Effector memory CD4-positive, alpha-beta T cell (primary cell): ENCODE results near the gene NELFCD.

Experiments used
- DNase-seq, 3 donors: peaks; one replicate each; pipeline ENCODE4 v3.0.0-alpha.2; 2020
- H3K27ac ChIP-seq: 2 replicates; pipeline ENCODE4 v1.7.0; 2013; ENCODE audit warnings: mild to moderate bottlenecking, low read length, moderate library complexity; ENCODE audit not compliant: insufficient read depth, poor library complexity, severe bottlenecking
- H3K27me3 ChIP-seq: replicated peaks from 2 replicates; pipeline ENCODE4 v1.7.0; 2013; ENCODE audit warnings: mild to moderate bottlenecking, low read length; ENCODE audit not compliant: insufficient read depth, control insufficient read depth, poor library complexity, severe bottlenecking
- H3K36me3 ChIP-seq: 2 replicates; pipeline ENCODE4 v1.7.0; 2013; ENCODE audit warnings: mild to moderate bottlenecking, low read length, moderate library complexity; ENCODE audit not compliant: control insufficient read depth, insufficient read depth
- H3K4me1 ChIP-seq: 2 replicates; pipeline ENCODE4 v1.7.0; 2013; ENCODE audit warnings: low read length, mild to moderate bottlenecking; ENCODE audit not compliant: control insufficient read depth, insufficient read depth, poor library complexity, severe bottlenecking
- H3K4me3 ChIP-seq: 2 replicates; pipeline ENCODE4 v1.7.0; 2013; ENCODE audit warnings: low read length, low read depth, mild to moderate bottlenecking; ENCODE audit not compliant: insufficient read depth, poor library complexity, severe bottlenecking
- H3K9me3 ChIP-seq: 2 replicates; pipeline ENCODE4 v1.7.0; 2013; ENCODE audit warnings: mild to moderate bottlenecking, low read length, moderate library complexity; ENCODE audit not compliant: control insufficient read depth

Gene NELFCD

DNA sequence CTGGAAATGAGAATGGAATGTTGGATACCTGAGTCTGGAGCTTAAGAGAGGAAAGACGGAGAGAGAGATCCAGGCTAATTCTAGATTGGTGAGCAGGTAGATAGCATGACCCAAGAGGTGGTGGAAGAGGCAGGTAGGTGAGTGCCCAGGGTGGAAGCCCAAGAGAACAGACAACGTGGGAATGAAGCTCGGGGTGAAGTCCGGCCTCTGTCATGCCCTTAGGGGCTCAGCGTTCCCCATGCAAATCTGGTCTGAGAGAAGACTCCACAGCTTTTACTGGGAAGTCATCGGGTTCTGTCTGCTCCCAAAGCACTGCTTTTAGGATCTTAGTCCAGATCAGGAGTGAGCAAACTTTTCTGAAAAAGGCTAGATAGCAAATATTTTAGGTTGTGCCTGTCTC, 3.6 kb downstream of the NELFCD start:
- peaks cover 41% of the 10 kb centered on the region for H3K36me3 ChIP-seq
- no peaks in the 10 kb centered on the region for H3K9me3 ChIP-seq
- no peak overlapping the region for H3K27ac ChIP-seq
- no peaks in the 10 kb centered on the region for H3K27me3 ChIP-seq
- DNase-seq: no peak
- peaks cover 20% of the 10 kb centered on the region for H3K4me1 ChIP-seq
- H3K4me3 ChIP-seq: no peak overlapping the region

DNA sequence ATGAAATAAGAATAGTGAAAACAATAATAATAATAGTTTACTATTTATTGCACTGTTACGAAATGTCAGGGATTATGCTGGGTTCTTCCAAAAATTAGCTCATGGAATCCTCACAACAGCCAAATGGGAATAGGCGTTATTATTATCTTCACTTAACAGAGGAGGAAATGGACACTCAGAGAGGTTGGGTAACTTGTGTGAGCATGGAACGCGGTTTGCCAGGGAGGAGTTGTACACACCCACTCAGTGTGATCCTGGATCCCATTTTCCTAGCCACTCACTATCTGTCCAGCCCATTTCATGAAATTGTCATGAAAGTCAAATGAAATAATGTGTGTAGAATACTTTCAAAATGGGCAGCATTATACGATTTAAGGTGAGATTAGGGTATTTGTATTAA, 4.6 kb downstream of the NELFCD start:
- Histone ChIP-seq H3K4me1 (peaks cover 17% of the 10 kb centered on the region), H3K36me3 (peaks cover 51% of the 10 kb centered on the region), H3K9me3 (no peaks in the 10 kb centered on the region), H3K27ac (no peak overlapping the region), H3K27me3 (no peaks in the 10 kb centered on the region), H3K4me3 (no peak overlapping the region)
- no peak for DNase-seq

GRCh38 chr20:58986286-58986967, 5.4 kb downstream of the NELFCD start:
- no peak for DNase-seq

GRCh38 chr20:58986968-58987517, 6.0 kb downstream of the NELFCD start:
- H3K4me3 ChIP-seq: no peak overlapping the region
- H3K27ac ChIP-seq: no peak overlapping the region
- H3K36me3 ChIP-seq: peaks cover 64% of the 10 kb centered on the region
- DNase-seq: no peak
- H3K9me3 ChIP-seq: no peaks in the 10 kb centered on the region
- peaks cover 14% of the 10 kb centered on the region for H3K4me1 ChIP-seq
- no peaks in the 10 kb centered on the region for H3K27me3 ChIP-seq

More at GRCh38 chr20:58986286-58986967, 5.4 kb downstream of the NELFCD start:
- Histone ChIP-seq H3K9me3 (no peaks in the 10 kb centered on the region), H3K27ac (no peak overlapping the region), H3K36me3 (peaks cover 59% of the 10 kb centered on the region), H3K4me1 (peaks cover 16% of the 10 kb centered on the region), H3K27me3 (no peaks in the 10 kb centered on the region), H3K4me3 (no peak overlapping the region)

DNA sequence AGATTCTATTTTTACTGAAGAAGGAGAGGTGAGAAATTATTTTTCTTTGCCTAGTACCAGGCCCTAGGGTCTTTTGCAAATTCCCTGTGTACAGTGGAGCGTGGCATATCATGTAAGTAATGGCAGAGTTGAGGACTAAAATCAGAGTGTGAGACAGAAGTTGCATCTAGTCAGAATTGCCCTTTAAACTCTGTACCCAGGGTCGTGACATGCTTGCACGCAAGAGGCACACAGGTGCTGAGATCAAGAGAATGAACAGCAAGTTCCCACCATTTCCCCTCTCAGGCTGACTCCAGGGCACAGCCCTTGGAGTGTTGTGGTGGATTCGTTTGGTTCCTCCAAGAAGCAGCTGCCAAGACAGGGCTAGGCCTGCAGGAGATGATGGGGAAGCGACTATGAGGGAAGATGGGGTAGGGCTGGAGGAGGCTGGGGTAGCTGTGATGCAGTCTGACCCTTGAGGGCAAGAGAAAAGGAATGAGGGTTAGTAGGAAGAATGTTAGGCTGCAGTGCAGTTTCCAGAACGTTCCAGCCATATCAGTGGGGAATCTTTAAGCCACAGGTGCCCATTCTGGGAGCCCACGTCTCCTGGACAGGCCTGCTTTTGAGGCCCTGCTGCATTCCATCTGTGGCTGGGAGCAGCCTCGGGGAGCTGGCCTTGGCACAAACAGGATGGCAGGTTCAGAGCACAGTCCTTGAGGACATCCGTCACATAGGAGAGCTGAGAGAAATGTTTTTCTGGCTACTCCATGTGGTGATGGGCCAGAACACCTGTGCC, 6.9 kb downstream of the NELFCD start:
- Histone ChIP-seq H3K4me1 (peaks cover 9% of the 10 kb centered on the region), H3K36me3 (peaks cover 74% of the 10 kb centered on the region), H3K9me3 (no peaks in the 10 kb centered on the region), H3K4me3 (no peak overlapping the region), H3K27ac (no peak overlapping the region), H3K27me3 (no peaks in the 10 kb centered on the region)
- DNase-seq: no peak

GRCh38 chr20:58988565-58988882, 7.5 kb downstream of the NELFCD start:
- no peak overlapping the region for H3K27ac ChIP-seq
- no peaks in the 10 kb centered on the region for H3K27me3 ChIP-seq
- H3K4me1 ChIP-seq: peaks cover 8% of the 10 kb centered on the region
- DNase-seq: no peak
- no peak overlapping the region for H3K4me3 ChIP-seq
- H3K9me3 ChIP-seq: no peaks in the 10 kb centered on the region
- H3K36me3 ChIP-seq: peaks cover 79% of the 10 kb centered on the region

- Histone ChIP-seq H3K4me3 (no peak overlapping the region), H3K4me1 (peaks cover 1% of the 10 kb centered on the region), H3K27me3 (no peaks in the 10 kb centered on the region), H3K27ac (no peak overlapping the region), H3K36me3 (peaks cover 85% of the 10 kb centered on the region), H3K9me3 (no peaks in the 10 kb centered on the region)
- no peak for DNase-seq
Observed at GRCh38 chr20:58989196-58989595, 8.1 kb downstream of the NELFCD start.

- H3K27ac ChIP-seq: no peak overlapping the region
- no peak for DNase-seq
- no peaks in the 10 kb centered on the region for H3K4me1 ChIP-seq
- no peak overlapping the region for H3K4me3 ChIP-seq
- peaks cover 95% of the 10 kb centered on the region for H3K36me3 ChIP-seq
- no peaks in the 10 kb centered on the region for H3K27me3 ChIP-seq
- H3K9me3 ChIP-seq: no peaks in the 10 kb centered on the region
Observed at GRCh38 chr20:58990651-58991445, 9.8 kb downstream of the NELFCD start.

- DNase-seq: no peak
- Histone ChIP-seq H3K9me3 (no peaks in the 10 kb centered on the region), H3K27me3 (no peaks in the 10 kb centered on the region), H3K4me1 (no peaks in the 10 kb centered on the region), H3K36me3 (peaks cover 96% of the 10 kb centered on the region), H3K4me3 (no peak overlapping the region), H3K27ac (no peak overlapping the region)
Observed at GRCh38 chr20:58991715-58992114, 10.7 kb downstream of the NELFCD start.
